ENCODE measurements around the gene ACKR2.

Gene ACKR2

DNA sequence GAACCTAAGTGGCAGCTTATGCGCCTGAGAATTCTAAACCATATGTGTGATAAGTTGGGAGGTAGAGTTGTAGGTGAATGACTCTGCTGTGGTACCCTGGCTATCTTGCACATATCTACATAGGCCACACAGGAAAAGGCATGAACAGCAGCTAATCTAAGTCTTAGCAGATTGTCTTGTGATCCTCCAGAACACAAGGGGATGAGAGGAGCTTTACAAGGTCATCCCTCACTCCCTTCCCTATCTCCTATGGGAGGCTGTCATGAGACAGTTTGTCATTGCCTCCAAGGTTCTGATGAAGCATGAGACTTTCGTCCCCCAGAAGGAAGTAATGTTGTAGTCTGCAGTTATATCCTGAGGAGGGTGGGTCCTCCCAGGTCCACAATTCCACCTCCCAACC is 93.0 kb downstream of the ACKR2 start:
- DNase-seq (ENCODE audit: low read depth in 2 of 2): no peak
- TF ChIP-seq, protein P1, sequence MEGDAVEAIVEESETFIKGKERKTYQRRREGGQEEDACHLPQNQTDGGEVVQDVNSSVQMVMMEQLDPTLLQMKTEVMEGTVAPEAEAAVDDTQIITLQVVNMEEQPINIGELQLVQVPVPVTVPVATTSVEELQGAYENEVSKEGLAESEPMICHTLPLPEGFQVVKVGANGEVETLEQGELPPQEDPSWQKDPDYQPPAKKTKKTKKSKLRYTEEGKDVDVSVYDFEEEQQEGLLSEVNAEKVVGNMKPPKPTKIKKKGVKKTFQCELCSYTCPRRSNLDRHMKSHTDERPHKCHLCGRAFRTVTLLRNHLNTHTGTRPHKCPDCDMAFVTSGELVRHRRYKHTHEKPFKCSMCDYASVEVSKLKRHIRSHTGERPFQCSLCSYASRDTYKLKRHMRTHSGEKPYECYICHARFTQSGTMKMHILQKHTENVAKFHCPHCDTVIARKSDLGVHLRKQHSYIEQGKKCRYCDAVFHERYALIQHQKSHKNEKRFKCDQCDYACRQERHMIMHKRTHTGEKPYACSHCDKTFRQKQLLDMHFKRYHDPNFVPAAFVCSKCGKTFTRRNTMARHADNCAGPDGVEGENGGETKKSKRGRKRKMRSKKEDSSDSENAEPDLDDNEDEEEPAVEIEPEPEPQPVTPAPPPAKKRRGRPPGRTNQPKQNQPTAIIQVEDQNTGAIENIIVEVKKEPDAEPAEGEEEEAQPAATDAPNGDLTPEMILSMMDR (IDR thresholded peaks at IDR 0.05; ENCODE audit: low read depth, low read length): no peak
- no peak overlapping the region for H3K4me3 ChIP-seq (replicated peaks in 1 of 2; ENCODE audit: low read depth in 2 of 2, low read length in 2 of 2)

DNA sequence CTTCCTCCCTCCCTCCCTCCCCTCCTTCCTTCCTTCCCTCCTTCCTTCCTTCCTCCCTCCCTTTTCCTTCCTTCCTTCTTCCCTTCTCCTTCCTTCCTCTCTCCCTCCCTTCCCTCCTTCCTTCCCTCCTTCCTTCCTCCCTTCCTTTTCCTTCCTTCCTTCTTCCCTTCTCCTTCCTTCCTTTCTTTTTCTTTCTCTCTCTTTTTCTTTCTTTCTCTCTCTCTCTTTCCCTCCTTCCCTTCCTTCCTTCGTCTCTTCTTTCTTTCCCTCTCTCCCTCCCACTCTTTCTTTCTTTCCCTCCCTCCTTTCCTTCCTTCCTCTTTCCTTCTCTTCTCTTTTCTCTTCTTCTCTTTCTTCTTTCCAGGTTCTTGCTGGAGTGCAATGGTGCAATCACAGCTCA is 94.8 kb downstream of the ACKR2 start:
- TF ChIP-seq, protein P1 (IDR thresholded peaks at IDR 0.05; ENCODE audit: low read depth, low read length): no peak
- no peak for DNase-seq (ENCODE audit: low read depth in 2 of 2)
- no peak overlapping the region for H3K4me3 ChIP-seq (replicated peaks in 1 of 2; ENCODE audit: low read depth in 2 of 2, low read length in 2 of 2)

DNA sequence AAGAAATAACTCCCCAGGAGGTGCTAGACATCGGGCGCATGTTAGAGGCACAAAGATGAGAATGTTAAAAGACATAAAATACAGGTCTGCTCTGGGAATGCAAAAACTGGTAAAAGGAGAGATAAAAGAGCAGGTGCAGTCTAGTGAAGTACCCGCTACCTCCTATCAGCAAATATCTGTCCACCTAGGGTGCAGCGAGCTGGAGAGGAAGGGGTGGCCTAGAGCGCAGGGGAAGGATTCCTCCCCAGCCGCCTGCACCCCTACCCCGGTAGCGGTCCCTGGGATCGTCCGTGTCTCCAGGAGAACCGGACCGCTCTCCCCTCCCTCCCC is 96.5 kb downstream of the ACKR2 start:
- TF ChIP-seq, protein P1 (IDR thresholded peaks at IDR 0.05; ENCODE audit: low read depth, low read length): no peak

DNA sequence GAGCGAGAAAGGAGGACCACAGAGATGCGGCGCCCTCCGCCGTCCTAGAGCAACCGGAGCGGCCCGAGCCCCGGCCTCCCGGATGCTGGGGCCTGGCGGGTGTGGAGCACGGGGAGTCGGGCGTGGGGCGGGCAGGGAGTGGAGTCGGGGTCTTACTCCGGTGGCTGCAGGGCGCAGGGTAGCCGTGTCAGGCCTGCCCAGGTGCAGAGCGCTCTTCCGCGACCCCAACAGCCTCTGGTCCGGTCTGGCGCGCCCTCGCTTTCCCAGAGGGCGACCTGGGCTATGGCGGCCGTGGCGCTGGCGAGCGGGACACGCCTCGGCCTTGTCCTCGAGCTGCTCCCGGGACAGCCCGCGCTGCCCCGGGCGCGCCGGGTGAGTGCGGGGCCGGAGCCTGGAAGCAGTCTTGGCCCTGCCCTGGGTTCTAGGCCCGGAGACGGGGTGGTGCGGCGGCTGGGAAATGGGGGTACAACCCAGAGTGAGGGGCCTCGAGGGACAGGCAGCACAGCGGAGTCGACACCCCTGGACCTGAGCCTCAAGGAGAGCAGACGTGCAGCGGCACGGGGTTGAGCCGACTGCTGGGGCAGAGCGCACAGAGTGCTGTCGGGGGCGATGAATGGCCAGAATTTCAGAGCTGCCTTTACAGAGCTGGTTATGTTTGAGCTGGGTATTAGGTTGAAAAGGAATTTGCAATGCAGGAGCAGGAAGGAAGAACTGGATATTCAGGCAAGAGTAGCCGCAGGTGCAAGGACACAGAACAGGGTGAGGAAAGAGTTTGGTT is 97.0 kb downstream of the ACKR2 start, which contains the start of gene ZNF662:
ZNF662 (plus strand) TSS at position 73 of the 778 bp plus-strand sequence. CDS start 1,973 bp downstream, outside the sequence.
- H3K4me3 ChIP-seq (replicated peaks in 1 of 2; ENCODE audit: low read depth in 2 of 2, low read length in 2 of 2): peak within 1 kb of the TSS; percentile 40 to 45
- TF ChIP-seq, protein P1 (IDR thresholded peaks at IDR 0.05; ENCODE audit: low read depth, low read length): no peak
- peak; percentile 12 to 35 for DNase-seq (ENCODE audit: low read depth in 2 of 2)

More for the DNA sequence above, 96.5 kb downstream of the ACKR2 start:
- no peak for DNase-seq (ENCODE audit: low read depth in 2 of 2)
- peak overlapping the region; percentile 40 to 45 for H3K4me3 ChIP-seq (replicated peaks in 1 of 2; ENCODE audit: low read depth in 2 of 2, low read length in 2 of 2)

DNA sequence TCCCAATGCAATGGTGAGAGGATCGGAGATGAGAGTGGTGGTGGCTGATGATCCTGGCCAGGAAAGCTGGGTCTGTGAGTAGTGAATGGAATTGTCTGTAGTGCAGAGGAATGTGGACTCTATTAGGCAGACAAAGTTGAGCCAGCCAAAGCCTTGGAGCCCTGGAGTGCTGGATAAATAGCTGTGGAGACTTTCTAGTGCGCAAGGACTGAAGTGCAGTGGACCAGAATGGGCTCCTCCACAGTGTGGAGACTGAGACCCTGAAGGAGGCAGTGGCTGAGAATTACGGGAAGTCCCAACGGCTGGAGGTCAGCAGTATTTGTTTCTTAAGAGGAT is 97.6 kb downstream of the ACKR2 start:
- TF ChIP-seq, protein P1 (IDR thresholded peaks at IDR 0.05; ENCODE audit: low read depth, low read length): no peak
- peak overlapping the region in 1 of 2 donors; percentile 45 for H3K4me3 ChIP-seq (replicated peaks in 1 of 2; ENCODE audit: low read depth in 2 of 2, low read length in 2 of 2)

DNA sequence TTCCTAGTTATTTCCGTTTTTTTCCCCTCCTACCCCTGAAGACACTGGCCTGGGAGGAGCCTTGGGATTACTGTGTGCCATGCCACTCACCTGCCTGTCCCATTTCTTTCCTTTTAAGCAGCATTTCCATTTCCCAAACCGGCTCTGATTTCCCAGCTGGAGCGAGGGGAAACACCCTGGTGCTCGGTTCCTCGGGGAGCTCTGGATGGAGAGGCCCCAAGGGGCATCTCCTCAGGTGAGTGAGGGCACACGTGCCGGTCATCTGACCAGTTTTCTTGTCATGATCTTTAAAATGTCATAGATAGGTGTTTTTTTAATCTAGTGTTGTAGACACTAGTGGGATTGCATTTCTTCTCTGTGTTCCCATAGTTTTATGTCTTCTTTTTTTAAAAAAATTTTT is 99.4 kb downstream of the ACKR2 start:
- no peak overlapping the region for H3K4me3 ChIP-seq (replicated peaks in 1 of 2; ENCODE audit: low read depth in 2 of 2, low read length in 2 of 2)
- TF ChIP-seq, protein P1 (IDR thresholded peaks at IDR 0.05; ENCODE audit: low read depth, low read length): no peak
- DNase-seq (ENCODE audit: low read depth in 2 of 2): no peak

More for the DNA sequence above, 97.6 kb downstream of the ACKR2 start:
- DNase-seq (ENCODE audit: low read depth in 2 of 2): no peak

DNA sequence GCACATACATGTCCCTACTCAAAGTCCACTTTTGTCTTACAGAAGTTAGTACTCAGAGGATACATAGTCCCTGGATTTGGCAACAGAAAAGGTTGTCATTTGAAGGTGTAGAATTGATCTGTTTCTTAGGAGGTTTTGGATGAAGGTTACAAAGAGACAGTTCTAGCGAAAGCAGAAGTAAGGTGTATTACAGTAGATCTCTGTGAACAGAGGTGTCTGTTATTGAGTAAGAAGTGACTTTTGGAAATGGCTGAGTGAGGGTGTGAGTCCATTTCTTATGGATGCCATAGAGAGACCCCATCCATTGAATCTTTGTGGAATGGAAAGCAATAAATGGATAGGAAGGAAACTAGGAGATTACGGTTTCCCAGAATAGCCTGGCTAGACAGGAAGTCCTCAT is 102.3 kb downstream of the ACKR2 start:
- TF ChIP-seq, protein P1 (IDR thresholded peaks at IDR 0.05; ENCODE audit: low read depth, low read length): no peak
- H3K4me3 ChIP-seq (replicated peaks in 1 of 2; ENCODE audit: low read depth in 2 of 2, low read length in 2 of 2): no peak overlapping the region
- DNase-seq (ENCODE audit: low read depth in 2 of 2): no peak
